MM.1S (cell line): ENCODE measurements around the gene AQP5.

Experiments used
- EZH2 ChIP-seq: fragments of 300-600 bp; sonication (generic); optimal IDR thresholded peaks from 2 replicates; pipeline ENCODE3; 2017; ENCODE audit warnings: low read depth, mild to moderate bottlenecking, antibody characterized with exemption, low read length, mixed read lengths
- EZH2phosphoT487 ChIP-seq: fragments of 300-600 bp; sonication (generic); IDR thresholded peaks from 2 replicates; pipeline ENCODE4 v1.6.1; 2018; ENCODE audit warnings: antibody characterized with exemption, low read length
- TF ChIP-seq, protein P1 (sequence below): fragments of 300-600 bp; sonication (generic); IDR thresholded peaks from 2 replicates; pipeline ENCODE4 v1.5.1; 2016; ENCODE audit warnings: antibody characterized with exemption, low read length, mixed read lengths

DNA sequence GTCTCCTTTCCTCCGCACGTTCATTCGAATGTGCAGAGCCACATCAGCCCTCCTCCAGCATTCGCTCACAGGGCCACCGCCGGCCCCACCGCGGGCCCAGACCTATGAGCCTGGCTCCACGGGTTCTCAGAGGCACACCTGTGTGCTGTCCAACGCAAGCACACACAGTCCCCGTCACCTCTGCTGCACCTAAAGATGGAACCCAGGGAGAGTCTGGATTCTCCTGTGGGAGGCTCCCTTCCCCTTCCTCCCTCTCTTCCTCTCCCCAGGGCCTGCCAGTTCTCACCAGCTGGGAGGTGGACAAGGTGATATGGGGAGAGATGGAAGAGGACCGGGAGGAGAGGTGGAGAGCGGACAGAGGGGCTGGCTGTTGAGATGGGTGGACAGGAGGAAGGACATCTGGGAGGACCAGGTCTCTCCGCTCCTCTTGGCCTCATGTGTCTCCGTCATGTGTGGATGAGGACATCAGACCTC, 6.1 kb downstream of the AQP5 start:
- TF ChIP-seq, protein P1, sequence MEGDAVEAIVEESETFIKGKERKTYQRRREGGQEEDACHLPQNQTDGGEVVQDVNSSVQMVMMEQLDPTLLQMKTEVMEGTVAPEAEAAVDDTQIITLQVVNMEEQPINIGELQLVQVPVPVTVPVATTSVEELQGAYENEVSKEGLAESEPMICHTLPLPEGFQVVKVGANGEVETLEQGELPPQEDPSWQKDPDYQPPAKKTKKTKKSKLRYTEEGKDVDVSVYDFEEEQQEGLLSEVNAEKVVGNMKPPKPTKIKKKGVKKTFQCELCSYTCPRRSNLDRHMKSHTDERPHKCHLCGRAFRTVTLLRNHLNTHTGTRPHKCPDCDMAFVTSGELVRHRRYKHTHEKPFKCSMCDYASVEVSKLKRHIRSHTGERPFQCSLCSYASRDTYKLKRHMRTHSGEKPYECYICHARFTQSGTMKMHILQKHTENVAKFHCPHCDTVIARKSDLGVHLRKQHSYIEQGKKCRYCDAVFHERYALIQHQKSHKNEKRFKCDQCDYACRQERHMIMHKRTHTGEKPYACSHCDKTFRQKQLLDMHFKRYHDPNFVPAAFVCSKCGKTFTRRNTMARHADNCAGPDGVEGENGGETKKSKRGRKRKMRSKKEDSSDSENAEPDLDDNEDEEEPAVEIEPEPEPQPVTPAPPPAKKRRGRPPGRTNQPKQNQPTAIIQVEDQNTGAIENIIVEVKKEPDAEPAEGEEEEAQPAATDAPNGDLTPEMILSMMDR = no peak
- no peak for TF ChIP-seq EZH2
- TF ChIP-seq EZH2phosphoT487 = no peak
